HUES64 (cell line): ENCODE data around the gene GATA6.
A peak's percentile ranks its signal among the peaks of the same experiment; 100 is the strongest.

Experiments
- H3K27ac ChIP-seq: 2 replicates; pipeline ENCODE4 v1.7.0; 2013; ENCODE audit warnings: low read depth, low read length, inconsistent platforms
- H3K27me3 ChIP-seq: 2 replicates; pipeline ENCODE4 v1.6.1; 2013; ENCODE audit warnings: mild to moderate bottlenecking, low read length; ENCODE audit not compliant: insufficient read depth
- H3K36me3 ChIP-seq: 2 replicates; pipeline ENCODE4 v1.6.1; 2013; ENCODE audit warnings: mild to moderate bottlenecking, low read length; ENCODE audit not compliant: insufficient read depth
- H3K4me1 ChIP-seq: 2 replicates; pipeline ENCODE4 v1.6.1; 2013; ENCODE audit warnings: mild to moderate bottlenecking, low read length, moderate library complexity; ENCODE audit not compliant: insufficient read depth
- H3K4me3 ChIP-seq: 2 replicates; pipeline ENCODE4 v1.5.1; 2013; ENCODE audit warnings: mild to moderate bottlenecking, low read length, moderate library complexity
- H3K9ac ChIP-seq: 2 replicates; pipeline ENCODE4 v1.6.1; 2013; ENCODE audit warnings: mild to moderate bottlenecking, low read depth, low read length
- H3K9me3 ChIP-seq: 2 replicates; pipeline ENCODE4 v1.6.1; 2013; ENCODE audit warnings: low read depth, low read length; ENCODE audit not compliant: insufficient read depth
- WGBS: fragments of 150-250, 120-280 bp; methylation state at CpG from one replicate; pipeline ENCODE4 v1.1.7; 2013; ENCODE audit warnings: missing lambda C conversion rate; 5-methylcytosine and 5-hydroxymethylcytosine counted together

GATA6 gene

GRCh38 chr18:22167091-22167470 lies 2.3 kb upstream of the GATA6 start:
- Histone ChIP-seq H3K36me3 (no peaks in the 10 kb centered on the region), H3K9ac (no peak overlapping the region), H3K9me3 (no peaks in the 10 kb centered on the region), H3K4me3 (peak overlapping the region; percentile 39), H3K27ac (no peak overlapping the region), H3K27me3 (peaks cover 99% of the 10 kb centered on the region), H3K4me1 (peaks cover 5% of the 10 kb centered on the region; the same call in 1 of the 2 replicates)
- WGBS, result 1% methylated on average over 25 of the region's 25 CpGs

- peaks cover 99% of the 10 kb centered on the region for H3K27me3 ChIP-seq
- H3K36me3 ChIP-seq, result no peaks in the 10 kb centered on the region
- peaks cover 5% of the 10 kb centered on the region; the same call in 1 of the 2 replicates for H3K4me1 ChIP-seq
- under 1% methylated on average over 32 of the region's 34 CpGs for WGBS
- H3K27ac ChIP-seq, result no peak overlapping the region
- H3K4me3 ChIP-seq, result peak overlapping the region; percentile 39
- H3K9me3 ChIP-seq, result no peaks in the 10 kb centered on the region
- no peak overlapping the region for H3K9ac ChIP-seq
These were observed 1.7 kb upstream of the GATA6 start for GRCh38 chr18:22167471-22168241.

- under 1% methylated on average over 36 of the region's 36 CpGs for WGBS
- Histone ChIP-seq H3K9me3 (no peaks in the 10 kb centered on the region), H3K9ac (no peak overlapping the region), H3K27ac (no peak overlapping the region), H3K36me3 (no peaks in the 10 kb centered on the region), H3K27me3 (peaks cover 99% of the 10 kb centered on the region), H3K4me3 (peak overlapping the region; percentile 58), H3K4me1 (peaks cover 5% of the 10 kb centered on the region; the same call in 1 of the 2 replicates)
These were observed 948 bp upstream of the GATA6 start for GRCh38 chr18:22168360-22168921.

- H3K27me3 ChIP-seq, result peaks cover 99% of the 10 kb centered on the region
- H3K4me1 ChIP-seq, result peaks cover 5% of the 10 kb centered on the region; the same call in 1 of the 2 replicates
- H3K4me3 ChIP-seq, result peak overlapping the region; percentile 58
- H3K27ac ChIP-seq, result no peak overlapping the region; the same call in 1 of the 2 replicates
- WGBS, result under 1% methylated on average over 49 of the region's 49 CpGs
- no peaks in the 10 kb centered on the region for H3K36me3 ChIP-seq
- no peaks in the 10 kb centered on the region for H3K9me3 ChIP-seq
- peak overlapping the region; percentile 5; the same call in 1 of the 2 replicates for H3K9ac ChIP-seq
These were observed 566 bp downstream of the GATA6 start for GRCh38 chr18:22169889-22170420.

- Histone ChIP-seq H3K36me3 (no peaks in the 10 kb centered on the region), H3K9me3 (no peaks in the 10 kb centered on the region), H3K4me1 (peaks cover 5% of the 10 kb centered on the region; the same call in 1 of the 2 replicates), H3K4me3 (peak overlapping the region; percentile 58), H3K27ac (no peak overlapping the region), H3K9ac (no peak overlapping the region), H3K27me3 (peaks cover 99% of the 10 kb centered on the region)
- WGBS, result under 1% methylated on average over 66 of the region's 66 CpGs
These were observed 1.2 kb downstream of the GATA6 start for GRCh38 chr18:22170421-22171257.

- Histone ChIP-seq H3K4me3 (peak overlapping the region; percentile 30), H3K4me1 (peaks cover 5% of the 10 kb centered on the region; the same call in 1 of the 2 replicates), H3K27ac (no peak overlapping the region), H3K36me3 (no peaks in the 10 kb centered on the region), H3K27me3 (peaks cover 99% of the 10 kb centered on the region), H3K9me3 (no peaks in the 10 kb centered on the region), H3K9ac (no peak overlapping the region)
- under 1% methylated on average over 116 of the region's 120 CpGs for WGBS
These were observed 2.1 kb downstream of the GATA6 start for GRCh38 chr18:22171258-22172119.

GRCh38 chr18:22172120-22172582 lies 2.8 kb downstream of the GATA6 start:
- peaks cover 99% of the 10 kb centered on the region for H3K27me3 ChIP-seq
- H3K4me1 ChIP-seq, result peaks cover 5% of the 10 kb centered on the region; the same call in 1 of the 2 replicates
- 5% methylated on average over 34 of the region's 34 CpGs for WGBS
- H3K4me3 ChIP-seq, result no peak overlapping the region
- H3K27ac ChIP-seq, result no peak overlapping the region
- H3K9ac ChIP-seq, result no peak overlapping the region
- H3K9me3 ChIP-seq, result no peaks in the 10 kb centered on the region
- H3K36me3 ChIP-seq, result no peaks in the 10 kb centered on the region

GRCh38 chr18:22172594-22173049 lies 3.2 kb downstream of the GATA6 start:
- Histone ChIP-seq H3K4me3 (no peak overlapping the region), H3K36me3 (no peaks in the 10 kb centered on the region), H3K27ac (no peak overlapping the region), H3K9ac (no peak overlapping the region), H3K27me3 (peaks cover 99% of the 10 kb centered on the region), H3K4me1 (peaks cover 5% of the 10 kb centered on the region; the same call in 1 of the 2 replicates), H3K9me3 (no peaks in the 10 kb centered on the region)
- 17% methylated on average over 5 of the region's 7 CpGs for WGBS

GRCh38 chr18:22173221-22173927 lies 4.0 kb downstream of the GATA6 start:
- WGBS, result 17% methylated on average over 22 of the region's 22 CpGs
- Histone ChIP-seq H3K27me3 (peaks cover 99% of the 10 kb centered on the region), H3K4me3 (no peak overlapping the region), H3K27ac (no peak overlapping the region), H3K4me1 (peaks cover 3% of the 10 kb centered on the region; the same call in 1 of the 2 replicates), H3K9ac (no peak overlapping the region), H3K36me3 (no peaks in the 10 kb centered on the region), H3K9me3 (no peaks in the 10 kb centered on the region)
